ENCODE measurements around the gene OS9. TPM values are rescaled to one million over a fixed set of nuclear protein-coding genes. Genes with fewer than 3 reads are reported as not detected.

OS9 gene
- total RNA-seq, 1 experiment from 2014 or later, result 186 TPM

GRCh38 chr12:57760347-57760982 is 66.5 kb downstream of the OS9 start:
- POLR2A ChIA-PET, result no interaction called here

GRCh38 chr12:57761391-57761998 is 67.6 kb downstream of the OS9 start:
- Histone ChIP-seq H3K9me3 (ENCODE audit: control insufficient read depth, insufficient read depth, low read depth, low read length) (no peaks in the 10 kb centered on the region), H3K4me1 (ENCODE audit: control insufficient read depth, insufficient read depth, low read length) (peaks cover 3% of the 10 kb centered on the region), H3K27me3 (ENCODE audit: control insufficient read depth, insufficient read depth, low read length) (peaks cover 6% of the 10 kb centered on the region; the same call in 1 of the 2 replicates), H3K27ac (ENCODE audit: low read length) (no peak overlapping the region), H3K4me3 (ENCODE audit: low read depth in 2 of 2, low read length in 2 of 2) (no peak overlapping the region), H3K36me3 (ENCODE audit: control insufficient read depth, insufficient read depth, low read length) (no peaks in the 10 kb centered on the region; the same call in 1 of the 2 replicates)
- DNase-seq (ENCODE audit: low read depth, low spot score) (no peak), ATAC-seq (no peak)
- BruUV-seq (replicated peaks), result no TSS peak
- intact Hi-C loops (cut with micrococcal nuclease; ENCODE audit: unreplicated experiment), result no loop called here
- TF ChIP-seq SIN3A (IDR thresholded peaks at IDR 0.05; ENCODE audit: borderline replicate concordance, insufficient read depth, low read depth, low read length) (no peak), REST (IDR thresholded peaks at IDR 0.05; ENCODE audit: insufficient read depth in 1 of 2, low read depth in 2 of 2, low read length in 1 of 2) (no peak), TCF7L2 (IDR thresholded peaks at IDR 0.05; ENCODE audit: low read depth, low read length) (no peak), CTCF (IDR thresholded peaks at IDR 0.05) (no peak), POLR2AphosphoS5 (IDR thresholded peaks at IDR 0.05; ENCODE audit: low read depth, low read length) (no peak)
- in situ Hi-C loops (cut with HindIII; ENCODE audit: low pct_unique_long_range_greater_than_20kb, low sequenced_read_pairs), result no loop called here
- POLR2A ChIA-PET, result no interaction called here
- CTCF ChIA-PET, result no interaction called here

More at GRCh38 chr12:57760347-57760982, 66.5 kb downstream of the OS9 start:
- Histone ChIP-seq H3K9me3 (ENCODE audit: control insufficient read depth, insufficient read depth, low read depth, low read length) (no peaks in the 10 kb centered on the region), H3K27me3 (ENCODE audit: control insufficient read depth, insufficient read depth, low read length) (peaks cover 11% of the 10 kb centered on the region), H3K36me3 (ENCODE audit: control insufficient read depth, insufficient read depth, low read length) (no peaks in the 10 kb centered on the region; the same call in 1 of the 2 replicates), H3K4me1 (ENCODE audit: control insufficient read depth, insufficient read depth, low read length) (peaks cover 3% of the 10 kb centered on the region), H3K27ac (ENCODE audit: low read length) (no peak overlapping the region), H3K4me3 (ENCODE audit: low read depth in 2 of 2, low read length in 2 of 2) (no peak overlapping the region)
- intact Hi-C loops (cut with micrococcal nuclease; ENCODE audit: unreplicated experiment), result no loop called here
- DNase-seq (ENCODE audit: low read depth, low spot score) (no peak), ATAC-seq (no peak)
- in situ Hi-C loops (cut with HindIII; ENCODE audit: low pct_unique_long_range_greater_than_20kb, low sequenced_read_pairs), result no loop called here
- CTCF ChIA-PET, result no interaction called here
- TF ChIP-seq CTCF (IDR thresholded peaks at IDR 0.05) (no peak), POLR2AphosphoS5 (IDR thresholded peaks at IDR 0.05; ENCODE audit: low read depth, low read length) (no peak), REST (IDR thresholded peaks at IDR 0.05; ENCODE audit: insufficient read depth in 1 of 2, low read depth in 2 of 2, low read length in 1 of 2) (peak; percentile 87 to 90), SIN3A (IDR thresholded peaks at IDR 0.05; ENCODE audit: borderline replicate concordance, insufficient read depth, low read depth, low read length) (no peak), TCF7L2 (IDR thresholded peaks at IDR 0.05; ENCODE audit: low read depth, low read length) (no peak)
- BruUV-seq (replicated peaks), result no TSS peak
